CD4-positive, alpha-beta T cell treated with Interleukin-17A for 4 hours (primary cell): Measurements from ENCODE around the gene UIMC1.

Experiments used
- DNase-seq: peaks from one replicate; pipeline ENCODE4 v3.0.0-alpha.2; 2020; ENCODE audit warnings: mixed read lengths

Gene UIMC1

DNA sequence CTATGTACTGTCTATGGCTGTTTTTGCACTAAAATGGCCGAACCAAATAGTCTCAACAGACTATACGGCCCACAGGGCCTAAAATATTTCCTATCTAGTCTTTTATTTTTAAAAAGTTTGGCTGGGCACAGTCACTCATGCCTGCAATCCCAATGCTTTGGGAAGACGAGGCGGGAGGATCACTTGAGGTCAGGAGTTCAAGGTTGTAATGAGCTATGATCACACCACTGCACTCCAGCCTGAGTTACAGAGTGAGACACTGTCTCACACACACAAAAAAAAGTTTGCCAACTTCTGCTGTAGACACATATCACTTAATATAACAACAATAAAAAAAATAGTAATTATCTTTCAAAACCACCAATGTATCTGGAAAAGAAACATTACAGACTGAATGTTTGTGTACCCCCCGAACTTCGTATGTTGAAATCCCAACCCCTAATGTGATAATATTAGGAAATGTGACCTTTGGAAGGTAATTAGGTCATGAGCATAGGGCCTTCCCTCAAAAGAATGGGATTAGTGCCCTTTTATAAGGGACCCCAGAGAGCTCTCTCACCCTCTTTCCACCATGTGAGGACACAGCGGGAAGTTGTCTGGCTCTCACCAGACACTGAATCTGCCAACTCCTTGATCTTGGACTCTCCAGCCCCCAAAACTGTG is 53.9 kb downstream of the UIMC1 start:
- DNase-seq: no peak

DNA sequence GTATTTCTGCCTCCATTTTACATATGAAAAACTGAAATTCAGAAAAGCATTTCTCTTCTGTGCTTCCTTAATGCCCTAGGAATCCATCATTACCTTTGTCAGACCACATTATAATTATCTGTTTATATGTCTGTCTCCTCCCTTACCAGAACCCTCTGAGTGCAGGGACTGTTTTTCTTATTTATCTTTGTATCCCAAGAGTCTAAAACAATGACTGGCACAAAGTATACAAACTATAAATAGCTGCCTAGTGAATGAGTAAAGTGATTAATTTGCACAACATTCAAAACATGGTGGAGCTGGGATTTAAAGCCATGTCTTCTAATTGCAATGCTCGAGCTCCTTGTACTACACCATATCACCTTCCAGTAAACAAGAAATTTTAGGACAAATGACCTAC is 58.1 kb downstream of the UIMC1 start:
- no peak for DNase-seq

DNA sequence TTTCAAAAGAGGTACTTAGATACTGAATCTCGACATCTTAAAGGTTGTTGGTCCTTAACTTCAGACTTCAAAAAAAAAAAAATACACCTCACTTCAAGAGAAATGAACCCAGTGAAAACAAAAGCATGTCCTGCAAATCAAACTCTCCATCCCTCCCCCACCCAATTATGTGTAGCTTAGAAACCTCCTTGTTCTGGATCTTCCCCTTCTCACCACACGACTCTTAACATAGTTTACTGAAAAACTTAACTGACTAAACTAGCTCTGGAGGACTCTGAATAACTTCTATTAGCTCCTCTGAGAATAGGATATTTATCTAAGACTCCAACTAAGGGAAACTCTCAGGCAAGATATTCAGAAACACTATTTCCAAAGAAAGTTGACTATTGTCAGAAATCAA is 58.7 kb downstream of the UIMC1 start:
- no peak for DNase-seq

DNA sequence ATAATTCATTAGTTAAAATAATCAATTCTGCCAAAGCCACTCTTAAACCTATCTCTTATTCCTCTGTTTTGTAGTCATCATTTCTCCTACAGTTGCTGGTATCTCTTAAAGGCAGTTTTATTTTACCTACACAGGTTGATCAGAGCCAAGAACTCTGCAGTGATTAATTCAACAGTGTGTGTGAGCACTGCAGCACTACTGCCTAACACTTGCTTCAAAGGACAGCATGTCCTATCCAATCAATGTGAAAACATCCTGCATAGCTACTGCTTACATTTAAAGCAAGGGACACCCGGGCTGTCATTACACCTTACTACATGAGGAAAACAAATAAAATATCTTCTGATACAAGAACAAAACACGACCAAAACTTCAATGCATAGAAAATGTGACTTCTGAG is 62.3 kb downstream of the UIMC1 start:
- DNase-seq: no peak

DNA sequence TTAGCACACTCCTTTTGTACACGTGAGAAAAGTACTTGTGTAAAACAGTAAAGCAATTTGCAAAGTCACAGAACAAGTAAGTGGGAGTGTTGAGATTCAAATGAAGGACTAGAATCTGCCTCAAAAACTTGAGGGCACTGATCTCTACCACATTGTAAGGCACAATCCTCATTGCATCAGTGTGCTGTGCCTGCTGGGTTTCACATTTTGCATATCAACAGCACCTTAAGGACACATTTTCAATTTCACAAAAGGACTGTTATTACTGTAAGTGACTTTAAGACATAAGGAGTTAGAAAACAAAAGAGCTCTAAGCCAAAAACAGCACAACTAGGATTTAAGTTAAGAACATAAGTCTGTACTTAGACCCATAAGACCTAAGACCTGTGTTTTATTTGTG is 62.8 kb downstream of the UIMC1 start:
- no peak for DNase-seq

DNA sequence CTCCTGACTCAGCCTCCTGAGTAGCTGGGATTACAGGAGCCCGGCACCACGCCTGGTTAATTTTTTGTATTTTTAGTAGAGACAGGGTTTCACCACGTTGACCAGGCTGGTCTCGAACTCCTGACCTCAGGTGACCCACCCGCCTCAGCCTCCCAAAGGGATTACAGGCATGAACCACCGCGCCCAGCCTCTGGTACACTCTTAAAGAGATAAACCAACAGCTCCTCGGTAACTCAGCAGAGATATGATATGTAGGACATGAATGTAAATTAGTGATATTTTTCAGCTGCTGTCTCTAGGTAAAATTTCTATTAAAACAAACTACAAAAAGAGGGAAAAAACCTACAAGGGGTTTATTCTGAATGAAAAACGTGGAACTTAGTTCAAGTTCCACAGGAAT is 64.6 kb downstream of the UIMC1 start:
- no peak for DNase-seq

DNA sequence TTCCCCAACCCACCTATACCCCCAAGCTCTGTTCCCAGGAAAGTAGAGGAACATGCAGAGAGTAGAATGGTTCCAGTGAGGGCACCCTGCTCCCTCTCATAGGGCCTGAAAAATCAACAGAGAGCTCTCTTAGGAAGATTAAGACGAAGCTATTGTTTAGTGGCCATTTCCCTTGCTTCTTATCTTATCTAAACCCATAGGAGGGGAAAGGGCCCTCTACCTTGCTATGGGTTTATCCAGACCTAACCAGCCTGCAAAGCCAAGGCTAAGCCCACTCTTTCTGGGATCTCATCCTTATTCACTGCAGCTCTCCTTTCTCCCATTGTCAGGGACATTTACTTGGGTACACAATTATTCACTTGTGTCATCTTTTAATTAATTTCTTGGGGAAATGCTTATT is 68.1 kb downstream of the UIMC1 start:
- no peak for DNase-seq

DNA sequence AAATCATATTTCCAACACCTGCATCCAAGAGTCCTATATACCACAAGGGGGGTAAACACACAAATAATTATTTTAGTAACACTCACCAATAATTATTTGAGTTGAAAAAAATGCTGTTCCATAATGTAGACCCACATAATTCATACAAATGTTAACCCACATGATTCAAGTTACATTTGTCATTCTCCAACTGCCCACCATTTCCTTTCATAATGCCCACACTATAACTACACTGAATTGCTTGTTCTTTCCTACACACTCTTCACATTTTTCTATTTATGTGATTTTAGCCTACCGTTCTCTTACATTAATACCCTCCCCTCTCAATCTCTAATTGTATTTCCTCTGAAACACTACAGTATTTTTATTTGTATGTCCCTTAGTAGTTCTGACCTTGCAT is 71.6 kb downstream of the UIMC1 start:
- DNase-seq: no peak

DNA sequence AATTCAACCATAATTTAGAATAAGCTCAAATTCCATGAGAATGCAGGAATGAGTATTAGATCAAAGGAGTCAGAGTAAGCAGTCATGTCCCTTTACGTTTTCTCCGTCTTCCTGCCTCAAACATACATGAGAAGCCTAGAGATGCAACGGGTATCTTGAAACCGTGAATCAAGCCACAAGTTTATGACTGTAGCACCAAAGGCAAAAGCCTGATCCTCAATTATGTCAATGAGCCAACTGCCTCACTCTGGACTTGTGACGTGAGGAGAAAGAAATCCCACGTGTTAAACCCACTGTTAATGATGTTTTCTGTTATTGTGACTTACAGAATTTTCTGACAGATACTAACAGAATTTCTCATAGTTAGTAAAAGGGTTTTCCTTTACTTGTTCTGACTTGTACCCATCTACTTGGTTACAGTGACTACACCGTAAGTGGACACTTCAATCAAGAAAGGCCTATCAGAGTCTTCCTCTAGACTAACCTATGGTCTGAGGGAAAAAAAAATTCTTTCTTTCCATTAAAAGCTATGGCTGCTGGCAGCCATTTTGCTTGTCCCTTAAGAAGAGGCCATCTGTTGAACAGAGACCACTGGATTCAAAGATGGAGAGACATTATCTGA is 72.2 kb downstream of the UIMC1 start:
- no peak for DNase-seq

DNA sequence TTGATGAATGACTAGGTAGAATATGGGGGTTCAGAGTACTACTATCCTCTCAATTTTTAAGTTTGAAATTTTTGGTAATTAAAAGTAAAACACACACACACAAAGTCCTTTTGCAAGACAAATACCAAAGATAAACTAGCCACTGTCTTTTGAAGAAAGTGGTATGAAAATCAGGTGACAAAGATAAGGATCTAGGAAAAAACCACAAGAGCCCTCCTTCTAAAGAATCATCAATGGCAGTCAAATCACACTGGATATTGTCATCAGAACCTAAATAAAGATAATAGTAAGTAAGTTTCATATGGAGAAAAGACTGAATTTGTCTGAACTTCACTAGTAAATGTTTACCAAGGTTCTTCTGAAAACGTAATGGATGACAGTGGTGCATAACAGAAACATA is 76.9 kb downstream of the UIMC1 start:
- DNase-seq: no peak

DNA sequence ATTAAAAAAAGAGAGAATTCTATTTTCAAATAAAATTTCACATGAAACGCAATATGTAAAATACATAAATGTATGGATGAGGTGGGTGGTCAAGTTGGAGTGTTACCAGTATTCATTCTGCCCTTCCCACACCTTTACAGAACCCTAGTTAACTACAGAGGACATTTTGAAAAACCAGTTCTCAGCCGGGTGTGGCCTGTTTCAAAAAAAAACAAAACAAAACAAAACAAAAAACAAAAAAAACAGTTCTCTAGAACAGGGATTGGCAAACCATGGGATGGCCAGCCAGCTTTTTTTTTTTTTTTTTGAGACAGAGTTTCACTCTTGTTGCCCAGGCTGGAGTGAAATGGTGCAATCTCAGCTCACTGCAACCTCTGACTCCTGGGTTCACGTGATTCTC is 79.0 kb downstream of the UIMC1 start:
- no peak for DNase-seq

DNA sequence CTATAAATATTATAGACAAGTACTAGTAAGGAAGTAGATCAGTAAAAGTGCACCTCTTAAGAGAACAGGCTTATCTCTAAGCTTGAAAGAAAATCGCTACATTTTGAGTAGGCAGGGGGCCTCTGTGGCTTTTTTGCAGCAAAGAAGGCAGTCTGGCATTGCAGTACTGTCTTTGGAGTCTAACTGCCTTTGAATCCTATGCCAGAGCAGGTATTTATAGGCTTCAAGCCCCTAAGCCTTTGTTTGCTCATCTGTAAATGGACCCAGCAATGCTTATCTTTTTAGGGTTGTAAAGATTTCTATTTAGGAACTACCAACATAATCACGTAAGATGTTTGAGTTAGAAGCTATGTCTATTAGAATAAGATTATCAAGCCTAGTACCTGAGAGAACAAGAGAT is 83.8 kb downstream of the UIMC1 start:
- no peak for DNase-seq

DNA sequence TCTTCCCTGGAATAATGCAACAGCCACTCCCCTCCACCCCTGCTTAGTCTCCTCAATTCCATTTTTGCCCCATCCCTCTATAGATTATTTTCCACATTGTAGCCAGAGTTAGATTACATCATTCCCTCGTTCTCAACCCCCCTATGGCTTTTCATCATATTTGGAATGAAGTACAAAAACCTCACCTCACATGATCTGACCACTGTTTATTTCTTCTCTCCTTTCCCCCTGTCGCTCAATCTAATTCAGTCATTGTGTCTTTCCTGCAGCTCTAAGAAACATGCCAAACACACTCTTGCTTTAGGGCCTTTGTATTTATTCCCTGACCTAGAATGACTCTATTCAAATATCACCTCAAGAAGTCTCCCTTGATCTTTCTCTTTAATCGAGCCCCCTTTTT is 84.9 kb downstream of the UIMC1 start:
- no peak for DNase-seq

DNA sequence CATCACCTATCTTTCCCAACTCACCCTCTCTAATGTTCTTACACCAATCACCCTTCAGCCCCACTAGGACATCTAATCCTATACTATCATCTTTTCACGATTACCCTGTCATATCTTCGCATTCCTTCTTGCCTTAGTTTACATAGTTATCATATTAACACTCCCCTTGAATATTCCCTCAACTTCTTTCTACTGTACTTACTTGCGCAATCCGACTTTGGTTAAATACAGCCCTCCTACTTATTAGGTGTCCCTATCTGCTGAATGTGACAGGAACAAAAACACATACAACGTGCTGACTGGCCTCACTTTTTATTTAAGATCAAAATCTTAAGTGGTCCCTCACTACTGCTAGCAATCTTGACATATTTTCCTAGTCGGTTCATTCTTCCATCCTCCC is 88.0 kb downstream of the UIMC1 start:
- no peak for DNase-seq

DNA sequence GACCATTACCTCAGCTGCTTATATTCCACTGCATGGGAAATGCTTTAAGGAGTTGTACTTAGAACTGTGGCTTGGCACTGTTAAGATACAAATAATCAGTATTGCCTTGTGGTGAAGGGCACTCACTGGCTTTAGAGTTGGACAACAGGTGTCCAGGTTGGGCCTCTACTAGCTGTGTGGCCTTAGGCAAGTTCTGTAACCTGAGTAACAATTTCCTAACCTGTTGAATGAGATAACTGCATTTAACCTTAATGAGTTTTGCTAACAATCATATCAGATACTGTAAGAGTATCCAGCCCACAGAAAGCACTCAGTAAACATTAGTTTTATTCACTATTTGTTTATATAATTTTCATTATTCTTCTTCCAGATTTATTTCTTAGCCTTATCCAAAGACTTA is 90.2 kb downstream of the UIMC1 start:
- DNase-seq: no peak

DNA sequence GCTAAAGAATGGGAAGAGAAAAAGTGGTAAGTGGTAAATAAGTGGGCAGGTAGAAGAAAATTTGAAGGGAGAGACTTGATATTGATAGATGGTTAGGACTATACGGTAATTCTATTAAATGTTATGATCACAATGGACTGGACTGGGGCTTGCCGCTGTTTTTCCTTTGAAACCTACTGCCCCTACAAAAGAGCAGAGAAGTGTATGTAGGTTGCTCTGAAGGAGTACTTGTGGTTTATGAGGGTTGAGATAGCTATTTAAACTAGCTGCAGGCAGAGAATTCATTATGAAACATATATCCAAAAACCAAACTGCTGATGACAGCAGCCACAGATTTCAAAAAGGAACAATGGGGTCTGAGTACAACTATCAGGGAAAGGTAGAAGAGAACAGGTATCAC is 90.7 kb downstream of the UIMC1 start:
- DNase-seq: no peak

DNA sequence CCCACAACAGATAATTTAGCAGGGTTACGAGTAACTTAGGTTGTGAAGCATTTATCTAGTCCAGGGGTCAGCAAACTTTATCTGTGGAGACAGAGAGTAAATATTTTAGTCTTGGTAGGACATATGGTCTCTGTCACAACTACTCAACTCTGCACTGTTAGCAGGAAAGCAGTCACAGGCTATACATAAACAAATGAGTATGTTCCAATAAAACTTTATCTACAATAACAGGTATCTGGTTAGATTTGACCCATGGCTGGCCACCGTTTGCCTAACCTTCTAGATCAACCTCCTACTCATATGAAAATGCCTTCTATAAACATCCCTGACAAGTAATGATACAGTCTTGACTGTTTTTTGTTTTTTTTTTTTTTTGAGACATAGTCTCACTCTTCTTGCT is 94.5 kb downstream of the UIMC1 start:
- no peak for DNase-seq

DNA sequence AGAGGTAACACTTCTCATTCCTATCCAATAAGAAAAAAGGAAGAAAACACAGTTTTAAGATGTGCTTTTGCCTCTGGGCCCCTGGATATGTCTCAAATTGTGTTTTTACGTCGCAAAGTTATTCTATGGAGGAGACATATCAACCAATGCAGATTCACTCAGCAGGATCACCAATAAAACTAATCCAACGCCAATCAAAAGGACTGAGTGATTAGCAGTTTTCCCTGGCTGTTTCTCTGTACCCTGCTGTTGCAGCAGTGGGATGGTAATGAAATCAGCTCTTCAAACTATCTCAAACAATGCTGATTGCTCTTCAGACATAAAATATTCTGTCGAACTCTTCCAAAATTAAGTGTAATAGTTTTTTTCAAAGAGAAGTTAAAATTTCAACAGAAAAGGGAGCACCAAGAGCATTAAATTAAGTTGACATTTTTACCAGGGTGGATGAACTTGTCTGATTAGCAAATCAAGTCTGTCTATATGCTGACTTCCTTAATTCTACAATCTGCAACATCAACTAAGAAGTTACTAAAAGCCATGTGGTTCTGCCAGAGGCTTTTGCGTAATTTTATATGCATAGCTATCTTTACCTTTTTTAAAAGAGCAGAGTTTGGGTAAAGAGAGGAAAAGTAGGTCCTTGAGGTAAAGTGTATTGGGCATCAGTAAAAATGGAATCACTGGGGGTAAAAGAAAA is 97.8 kb downstream of the UIMC1 start:
- DNase-seq: no peak

DNA sequence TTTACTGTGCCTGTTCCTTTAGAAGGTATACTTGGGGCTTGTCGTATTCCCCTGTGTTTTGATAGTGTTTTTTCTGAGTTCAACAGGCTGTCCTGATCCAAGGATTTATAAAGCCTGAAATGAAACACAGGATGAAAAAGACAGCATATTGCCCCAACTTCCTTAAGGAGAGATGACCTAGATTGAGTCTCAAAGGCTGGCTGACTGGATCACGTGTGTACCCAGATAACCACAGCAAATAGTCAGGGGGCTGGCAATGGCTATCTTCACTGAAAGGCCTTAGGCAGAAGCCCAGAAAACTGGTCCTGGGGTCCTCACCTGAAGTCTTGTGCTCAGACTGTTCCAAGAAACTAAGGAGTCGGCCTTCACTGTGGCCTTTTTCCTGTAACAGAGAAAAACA is 99.8 kb downstream of the UIMC1 start:
- DNase-seq: no peak

DNA sequence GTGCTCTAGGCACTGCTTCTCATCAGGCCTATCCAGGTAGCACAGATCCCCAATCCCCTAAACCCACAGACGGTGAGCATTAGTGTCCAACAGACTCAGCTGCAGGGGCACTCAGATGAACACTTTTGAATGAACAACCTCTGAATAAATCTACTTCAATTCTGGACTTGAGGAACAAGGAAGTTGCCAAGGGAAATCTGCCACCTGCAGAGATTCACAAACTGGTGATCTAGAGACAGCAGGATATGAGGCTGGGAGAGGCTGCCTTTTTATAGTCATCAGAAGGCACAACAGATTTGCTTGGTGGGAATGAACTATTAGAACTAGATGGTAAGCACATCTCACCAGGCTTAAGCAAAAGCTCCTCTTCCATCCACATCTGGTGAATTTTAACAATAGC is 100.5 kb downstream of the UIMC1 start:
- DNase-seq: no peak

DNA sequence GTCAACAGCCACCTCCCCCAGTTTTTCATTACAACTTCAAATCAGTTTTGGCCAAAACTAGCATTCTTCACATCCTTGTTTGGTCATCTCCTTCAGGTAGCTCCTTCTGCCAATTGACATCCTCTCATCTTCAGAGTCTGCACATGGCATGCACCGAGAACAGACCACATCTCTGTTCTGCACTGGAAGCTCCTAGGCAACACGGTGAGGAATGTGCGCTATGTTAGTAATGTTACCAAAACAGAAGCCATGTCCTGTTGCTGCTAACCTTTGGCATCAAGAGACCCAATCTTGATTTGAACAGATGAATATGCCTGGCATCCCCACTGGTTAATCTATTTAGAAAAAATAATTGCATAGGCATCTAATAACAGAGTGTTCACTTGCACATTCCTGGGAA is 102.3 kb downstream of the UIMC1 start:
- DNase-seq: no peak

DNA sequence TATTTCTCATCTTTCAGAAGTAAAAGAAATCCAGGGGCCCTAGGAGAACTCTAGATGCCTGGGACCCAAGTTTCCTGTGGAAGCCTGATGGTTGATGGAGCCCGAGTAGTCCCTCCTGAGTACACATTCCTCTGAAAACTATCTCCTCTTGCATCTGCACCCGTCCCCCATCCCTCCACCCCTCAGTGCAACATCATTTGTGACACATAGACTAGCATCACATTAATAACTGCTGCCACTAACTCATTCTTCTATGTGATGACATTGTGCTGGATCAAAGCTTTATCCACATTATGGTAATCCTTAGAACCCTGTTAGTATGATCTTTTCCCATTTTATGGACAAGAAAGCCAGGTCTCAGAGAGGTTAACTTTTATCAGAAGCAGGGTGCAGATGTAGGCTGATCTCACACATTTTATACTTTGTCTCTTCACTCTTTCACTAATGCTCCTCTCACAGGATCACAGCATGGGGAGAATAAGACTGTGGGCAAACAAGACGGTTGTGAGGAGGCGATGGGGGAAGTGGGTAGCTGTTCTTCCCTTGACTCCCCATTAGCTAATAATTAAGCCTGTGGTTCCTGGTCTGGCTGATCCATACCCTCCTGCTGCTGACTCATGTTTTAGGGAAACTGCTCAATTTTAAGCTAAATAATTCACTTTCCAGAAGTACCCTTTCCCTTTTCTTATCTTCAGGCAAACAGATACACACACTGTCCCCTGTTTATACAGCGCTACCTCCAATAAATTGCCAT is 103.5 kb downstream of the UIMC1 start:
- DNase-seq: no peak

DNA sequence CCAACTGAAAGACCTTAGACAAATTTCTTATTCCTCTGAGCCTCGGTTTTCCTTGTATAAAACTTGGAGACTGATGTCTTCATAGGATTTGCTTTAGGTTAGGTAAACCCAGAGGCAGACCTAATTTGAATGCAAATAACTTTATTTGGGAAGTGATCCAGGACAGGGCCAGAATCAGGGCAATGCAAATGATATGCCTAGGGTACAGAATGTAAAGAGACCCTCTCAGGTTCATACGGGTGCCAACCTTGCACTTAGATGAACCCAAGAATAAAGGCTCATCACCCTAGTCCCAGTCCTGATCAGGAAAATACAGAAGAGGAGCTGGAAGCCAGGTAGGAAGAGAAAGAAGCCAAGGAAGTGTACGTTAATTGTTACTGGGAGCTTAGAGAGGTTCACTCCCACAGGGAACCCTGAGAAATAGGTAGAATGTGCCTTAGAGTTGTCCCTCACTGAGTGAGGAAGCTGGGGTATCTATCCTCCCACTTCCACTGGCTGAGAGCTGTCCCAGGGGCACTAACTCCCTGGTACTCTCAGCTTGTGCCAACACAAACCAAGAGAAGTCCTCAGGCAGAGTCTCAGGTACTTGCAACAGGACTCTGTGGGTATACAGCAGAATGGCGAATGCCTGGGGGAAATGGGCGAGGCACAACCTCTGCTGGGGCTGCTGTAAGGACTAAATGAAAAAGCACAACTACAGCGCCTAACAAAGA is 104.3 kb downstream of the UIMC1 start:
- DNase-seq: no peak
